DND-41 (cell line): Measurements from ENCODE around the gene DRC7.

ENCODE experiments used
- ATAC-seq: fragments of 200-7000 bp; cut with Tn5 transposase; 3 replicates; pipeline ENCODE4 v1.9.1; 2021; ENCODE audit warnings: low read depth; ENCODE audit not compliant: insufficient read depth
- DNase-seq: peaks from one replicate; pipeline ENCODE4 v3.0.0-alpha.2; 2020
- H2AFZ ChIP-seq: 2 replicates; pipeline ENCODE4 v1.6.0; 2012; ENCODE audit warnings: low read depth, low read length
- H3K27ac ChIP-seq: 2 replicates; pipeline ENCODE4 v1.5.1; 2012; ENCODE audit warnings: low read length, inconsistent platforms
- H3K27me3 ChIP-seq: fragments of 200-600 bp; sonication (generic); 2 replicates; pipeline ENCODE4 v1.6.0; 2012; ENCODE audit warnings: low read length, mild to moderate bottlenecking, inconsistent platforms; ENCODE audit not compliant: insufficient read depth, poor library complexity
- H3K36me3 ChIP-seq: 2 replicates; pipeline ENCODE4 v1.5.1; 2012; ENCODE audit warnings: low read length, inconsistent platforms; ENCODE audit not compliant: insufficient read depth
- H3K4me1 ChIP-seq: 2 replicates; pipeline ENCODE4 v1.5.1; 2012; ENCODE audit warnings: mild to moderate bottlenecking, low read length; ENCODE audit not compliant: insufficient read depth
- H3K4me2 ChIP-seq: 2 replicates; pipeline ENCODE4 v1.6.0; 2012; ENCODE audit warnings: mild to moderate bottlenecking, moderate library complexity, low read length, inconsistent platforms; ENCODE audit not compliant: insufficient read depth
- H3K4me3 ChIP-seq, 2 experiments: fragments of 200-600 bp in 1 of 2; shearing (Covaris generic) in 1 of 2; 2 replicates each; pipeline ENCODE4 v1.5.1; 2012 to 2016; ENCODE audit warnings: inconsistent platforms in 2 of 2, low read length in 2 of 2, mild to moderate bottlenecking in 2 of 2, low read depth in 1 of 2, moderate library complexity in 1 of 2
- H3K79me2 ChIP-seq: 2 replicates; pipeline ENCODE4 v1.6.0; 2012; ENCODE audit warnings: low read length, inconsistent platforms; ENCODE audit not compliant: insufficient read depth
- H3K9ac ChIP-seq: 2 replicates; pipeline ENCODE4 v1.6.0; 2012; ENCODE audit warnings: low read depth, mild to moderate bottlenecking, inconsistent platforms, low read length, moderate library complexity
- H3K9me3 ChIP-seq: 2 replicates; pipeline ENCODE4 v1.5.1; 2012; ENCODE audit warnings: low read length, moderate library complexity, mild to moderate bottlenecking, inconsistent platforms; ENCODE audit not compliant: insufficient read depth, severe bottlenecking
- H4K20me1 ChIP-seq: 2 replicates; pipeline ENCODE4 v1.6.0; 2012; ENCODE audit warnings: low read length; ENCODE audit not compliant: insufficient read depth
- CTCF ChIP-seq: IDR thresholded peaks from 2 replicates; pipeline ENCODE4 v1.5.1; 2012; ENCODE audit warnings: borderline replicate concordance, low read length, moderate library complexity, mild to moderate bottlenecking; ENCODE audit not compliant: poor library complexity, severe bottlenecking; ENCODE audit errors: extremely low read depth
- EZH2 ChIP-seq: IDR thresholded peaks from 3 replicates; pipeline ENCODE4 v1.6.1; 2012; ENCODE audit warnings: borderline replicate concordance, low read depth, mild to moderate bottlenecking, moderate library complexity, low read length, inconsistent platforms; ENCODE audit not compliant: severe bottlenecking

The DRC7 gene

DNA sequence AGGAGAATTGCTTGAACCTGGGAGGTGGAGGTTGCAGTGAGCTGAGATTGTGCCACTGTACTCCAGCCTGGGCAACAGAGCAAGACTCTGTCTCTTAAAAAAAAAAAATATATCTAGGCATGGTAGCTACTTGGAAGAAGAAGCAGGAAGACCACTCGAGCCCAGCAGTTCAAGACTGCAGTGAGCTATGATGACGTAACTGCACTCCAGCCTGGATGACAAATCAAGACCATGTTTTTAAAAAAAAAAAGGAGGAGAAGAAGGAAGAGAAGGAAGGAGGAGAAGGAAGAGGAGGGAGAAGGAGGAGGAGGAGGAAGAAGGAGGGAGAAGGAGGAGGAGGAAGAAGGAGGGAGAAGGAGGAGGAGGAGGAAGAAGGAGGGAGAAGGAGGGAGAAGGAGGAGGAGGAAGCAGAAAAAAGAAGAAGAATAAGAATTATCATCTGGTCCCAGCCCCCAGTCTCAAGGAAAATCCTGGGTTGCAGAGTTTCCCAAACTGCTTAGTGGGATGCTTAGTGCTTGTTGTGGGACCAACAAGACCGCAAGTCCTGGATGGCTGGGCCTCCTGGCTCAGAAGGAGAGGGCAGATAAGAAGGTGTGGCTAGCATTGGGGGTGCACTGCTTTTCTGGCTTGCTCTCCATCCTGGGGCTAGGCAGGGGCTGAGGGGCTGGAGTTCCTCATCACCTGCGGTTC lies 3.7 kb upstream of the DRC7 start:
- no peaks in the 10 kb centered on the region for H3K79me2 ChIP-seq
- DNase-seq: no peak
- no peaks in the 10 kb centered on the region for H4K20me1 ChIP-seq
- H3K9ac ChIP-seq: no peak overlapping the region
- no peaks in the 10 kb centered on the region for H3K9me3 ChIP-seq
- H2AFZ ChIP-seq: no peak overlapping the region
- no peak for TF ChIP-seq EZH2
- no peak for TF ChIP-seq CTCF
- H3K4me2 ChIP-seq: no peak overlapping the region
- H3K4me3 ChIP-seq: no peak overlapping the region
- no peaks in the 10 kb centered on the region for H3K36me3 ChIP-seq
- peaks cover 30% of the 10 kb centered on the region for H3K4me1 ChIP-seq
- no peaks in the 10 kb centered on the region for H3K27me3 ChIP-seq
- no peak overlapping the region for H3K27ac ChIP-seq
- ATAC-seq: no peak

DNA sequence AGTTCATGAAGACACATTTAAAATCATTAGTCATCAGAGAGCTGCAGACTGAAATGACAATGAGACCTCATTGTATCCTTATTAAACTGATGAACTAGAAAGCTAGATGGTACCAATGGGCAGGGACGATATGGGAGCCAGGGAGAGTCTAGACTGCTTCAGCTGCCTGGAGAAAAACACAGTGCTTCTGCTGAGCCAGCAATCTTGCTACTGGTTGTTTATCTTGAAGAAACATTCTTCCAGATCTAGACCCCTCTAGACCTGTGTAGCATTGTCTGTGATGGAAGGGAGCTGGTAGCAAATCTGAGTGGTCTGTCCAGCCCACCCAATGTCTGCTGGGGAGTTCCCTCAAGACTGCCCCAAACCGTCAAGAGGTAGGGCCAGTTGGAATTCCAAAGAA lies 2.0 kb upstream of the DRC7 start:
- Histone ChIP-seq H4K20me1 (no peaks in the 10 kb centered on the region), H3K4me1 (peaks cover 30% of the 10 kb centered on the region), H3K36me3 (no peaks in the 10 kb centered on the region), H3K79me2 (no peaks in the 10 kb centered on the region), H3K27me3 (no peaks in the 10 kb centered on the region), H3K4me2 (no peak overlapping the region), H3K9ac (no peak overlapping the region), H3K27ac (no peak overlapping the region), H2AFZ (no peak overlapping the region), H3K4me3 (no peak overlapping the region), H3K9me3 (no peaks in the 10 kb centered on the region)
- no peak for DNase-seq
- TF ChIP-seq EZH2: no peak
- TF ChIP-seq CTCF: no peak
- ATAC-seq: no peak

DNA sequence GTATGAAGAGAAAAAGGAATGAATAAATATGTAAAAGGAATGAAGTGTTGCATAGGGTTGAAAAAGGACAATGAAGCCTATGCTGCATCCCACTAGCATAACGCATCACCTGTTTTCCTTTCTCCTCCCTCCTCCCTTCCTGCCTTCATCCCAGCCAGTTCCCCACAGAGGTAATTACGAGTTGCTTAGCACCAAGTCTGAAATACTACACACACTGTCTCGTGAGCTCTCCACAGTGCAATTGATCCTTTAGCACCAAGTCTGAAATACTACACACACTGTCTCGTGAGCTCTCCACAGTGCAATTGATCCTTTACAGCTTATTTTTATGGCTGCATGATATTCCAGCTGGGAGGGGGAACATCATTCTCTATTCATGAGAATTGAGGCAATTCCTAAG lies 1.1 kb upstream of the DRC7 start:
- no peaks in the 10 kb centered on the region for H3K36me3 ChIP-seq
- H3K9me3 ChIP-seq: no peaks in the 10 kb centered on the region
- H3K79me2 ChIP-seq: no peaks in the 10 kb centered on the region
- no peak overlapping the region for H2AFZ ChIP-seq
- no peak overlapping the region for H3K4me3 ChIP-seq
- H3K9ac ChIP-seq: no peak overlapping the region
- peaks cover 28% of the 10 kb centered on the region for H3K4me1 ChIP-seq
- no peaks in the 10 kb centered on the region for H4K20me1 ChIP-seq
- H3K27me3 ChIP-seq: no peaks in the 10 kb centered on the region
- DNase-seq: no peak
- TF ChIP-seq EZH2 (no peak), CTCF (no peak)
- no peak for ATAC-seq
- no peak overlapping the region for H3K27ac ChIP-seq
- no peak overlapping the region for H3K4me2 ChIP-seq

GRCh38 chr16:57694231-57694724 lies 328 bp upstream of the DRC7 start:
- Histone ChIP-seq H2AFZ (no peak overlapping the region), H3K27ac (no peak overlapping the region), H3K27me3 (no peaks in the 10 kb centered on the region), H3K79me2 (no peaks in the 10 kb centered on the region), H4K20me1 (no peaks in the 10 kb centered on the region), H3K4me3 (no peak overlapping the region), H3K36me3 (no peaks in the 10 kb centered on the region), H3K4me2 (no peak overlapping the region), H3K9me3 (no peaks in the 10 kb centered on the region), H3K9ac (no peak overlapping the region), H3K4me1 (peaks cover 21% of the 10 kb centered on the region)
- no peak for DNase-seq
- no peak for ATAC-seq
- TF ChIP-seq EZH2 (no peak), CTCF (no peak)
